HepG2 (cell line): ENCODE measurements around the gene PLPP3. TPM values are rescaled to one million over a fixed set of nuclear protein-coding genes. Genes with fewer than 3 reads are reported as not detected.

ENCODE experiments used
- RARG ChIP-seq: sonication (generic); formaldehyde crosslinking; IDR thresholded peaks from 2 replicates; pipeline ENCODE4 v1.4.0; 2020; ENCODE audit warnings: low read depth, mild to moderate bottlenecking, missing genetic modification reagents
- SRSF1 ChIP-seq: fragments of 200-400 bp; formaldehyde crosslinking; optimal IDR thresholded peaks from 2 replicates; pipeline ENCODE3; 2017; ENCODE audit warnings: mild to moderate bottlenecking, low read depth, low read length, moderate library complexity
- TFAP4 ChIP-seq: sonication (generic); IDR thresholded peaks from 2 replicates; pipeline ENCODE4 v1.6.1; 2016; ENCODE audit warnings: low read depth, borderline replicate concordance
- ZNF160 ChIP-seq: sonication (generic); formaldehyde crosslinking; IDR thresholded peaks from 2 replicates; pipeline ENCODE4 v1.8.0; 2022; ENCODE audit warnings: mild to moderate bottlenecking, inconsistent platforms, missing genetic modification reagents
- ZNF318 ChIP-seq: sonication (generic); formaldehyde crosslinking; IDR thresholded peaks from 2 replicates; pipeline ENCODE4 v1.4.0; 2020; ENCODE audit warnings: mild to moderate bottlenecking, missing genetic modification reagents
- ZNF7 ChIP-seq: IDR thresholded peaks from 2 replicates; pipeline ENCODE4 v1.6.1; 2016; ENCODE audit warnings: missing biosample characterization, missing genetic modification reagents
- polyA plus RNA-seq, 8 experiments: library from polyadenylated mRNA; depleted of rRNA in 3 of 8; stranded (reverse) in 7 of 8; unstranded in 1 of 8; fragments of >200 nt; fragmentation: Illumina TruSeq in 4 of 8; extraction: Trizol in 4 of 8; gene quantifications; 2 replicates each; pipeline versions ENCODE4 v1.2.1 to v1.2.3, GENCODE V29; 2011 to 2016; ENCODE audit warnings: low read depth in 4 of 8, missing spikeins in 1 of 8, mixed read lengths in 1 of 8; ENCODE audit not compliant: insufficient read depth in 1 of 8
- total RNA-seq, 5 experiments: library from RNA; depleted of rRNA; stranded (reverse); fragments of >200 nt; fragmentation: Illumina TruSeq; extraction: Trizol; gene quantifications; 2 replicates each; pipeline ENCODE4 v1.2.3, GENCODE V29; 2016; ENCODE audit warnings: low read depth in 1 of 5

PLPP3 gene
- total and polyA plus RNA-seq, 2 of the 13 experiments (the other 11 are each of a cell fraction or from before 2014, with no cell fraction given): 49.7 to 65.8 TPM

GRCh38 chr1:56586502-56586901, 7.1 kb upstream of the PLPP3 start (continued):
- TF ChIP-seq ZNF318 (CRISPR knock-in tag) (no peak), ZNF7 (peak; percentile 90), RARG (no peak), SRSF1 (no peak), TFAP4 (peak; percentile 19; the same call in 1 of the 2 replicates), ZNF160 (CRISPR knock-in tag) (no peak)
